ENCODE data around the gene COMTD1.

The COMTD1 gene

GRCh38 chr10:75187961-75188426 lies 47.8 kb downstream of the COMTD1 start:
- TF ChIP-seq, protein P1, sequence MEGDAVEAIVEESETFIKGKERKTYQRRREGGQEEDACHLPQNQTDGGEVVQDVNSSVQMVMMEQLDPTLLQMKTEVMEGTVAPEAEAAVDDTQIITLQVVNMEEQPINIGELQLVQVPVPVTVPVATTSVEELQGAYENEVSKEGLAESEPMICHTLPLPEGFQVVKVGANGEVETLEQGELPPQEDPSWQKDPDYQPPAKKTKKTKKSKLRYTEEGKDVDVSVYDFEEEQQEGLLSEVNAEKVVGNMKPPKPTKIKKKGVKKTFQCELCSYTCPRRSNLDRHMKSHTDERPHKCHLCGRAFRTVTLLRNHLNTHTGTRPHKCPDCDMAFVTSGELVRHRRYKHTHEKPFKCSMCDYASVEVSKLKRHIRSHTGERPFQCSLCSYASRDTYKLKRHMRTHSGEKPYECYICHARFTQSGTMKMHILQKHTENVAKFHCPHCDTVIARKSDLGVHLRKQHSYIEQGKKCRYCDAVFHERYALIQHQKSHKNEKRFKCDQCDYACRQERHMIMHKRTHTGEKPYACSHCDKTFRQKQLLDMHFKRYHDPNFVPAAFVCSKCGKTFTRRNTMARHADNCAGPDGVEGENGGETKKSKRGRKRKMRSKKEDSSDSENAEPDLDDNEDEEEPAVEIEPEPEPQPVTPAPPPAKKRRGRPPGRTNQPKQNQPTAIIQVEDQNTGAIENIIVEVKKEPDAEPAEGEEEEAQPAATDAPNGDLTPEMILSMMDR (IDR thresholded peaks at IDR 0.05): peak; percentile 78

DNA sequence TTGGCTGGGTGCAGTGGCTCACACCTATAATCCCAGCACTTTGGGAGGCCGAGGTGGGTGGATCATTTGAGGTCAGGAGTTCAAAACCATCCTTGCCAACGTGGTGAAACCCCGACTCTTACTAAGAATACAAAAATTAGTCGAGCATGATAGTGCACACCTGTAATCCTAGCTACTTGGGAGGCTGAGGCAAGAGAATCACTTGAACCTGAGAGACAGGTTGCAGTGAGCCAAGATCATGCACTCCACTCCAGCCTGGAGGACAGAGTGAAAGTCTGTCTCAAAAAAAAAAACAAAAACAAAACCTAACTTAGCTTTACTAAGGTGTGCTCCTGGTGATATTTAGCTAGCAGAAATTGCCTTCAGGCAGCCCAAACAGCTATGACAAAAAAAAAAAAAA lies 49.4 kb downstream of the COMTD1 start:
- TF ChIP-seq, protein P1 (IDR thresholded peaks at IDR 0.05): no peak
